Measurements from ENCODE around the gene DIS3L2. TPM values are rescaled to one million over a fixed set of nuclear protein-coding genes. Genes with fewer than 3 reads are reported as not detected.

DIS3L2 gene
- 17.0 TPM for total RNA-seq
- long read RNA-seq, partial matches to known transcripts, result 5 of 12 reads
- long read RNA-seq, other reads (novel, unspliced or antisense), result 6 of 12 reads

GRCh38 chr2:231961349-231962166 is at the start of gene DIS3L2:
DIS3L2 (plus strand) TSS chr2:231961713; CDS start chr2:232014928, 53,215 bp downstream.
- intact Hi-C loops (cut with micrococcal nuclease), result no loop called here

GRCh38 chr2:231914077-231914690 is 47.3 kb upstream of the DIS3L2 start:
- Histone ChIP-seq H3K27ac (replicated peaks) (no peak overlapping the region), H3K4me1 (peaks cover 7% of the 10 kb centered on the region), H3K27me3 (ENCODE audit: low read depth) (peaks cover 54% of the 10 kb centered on the region), H3K4me3 (no peak overlapping the region), H3K36me3 (no peaks in the 10 kb centered on the region), H3K9me3 (replicated peaks) (no peaks in the 10 kb centered on the region)
- no peak for DNase-seq
- intact Hi-C loops (cut with micrococcal nuclease), result no loop called here
- no peak for TF ChIP-seq CTCF (IDR thresholded peaks at IDR 0.05; ENCODE audit: borderline replicate concordance)

More at GRCh38 chr2:231961349-231962166, at the start of gene DIS3L2:
- H3K27me3 ChIP-seq (ENCODE audit: low read depth), result no peaks in the 10 kb centered on the region
- peak; percentile 85 for DNase-seq
- no peaks in the 10 kb centered on the region for H3K9me3 ChIP-seq (replicated peaks)
- H3K4me3 ChIP-seq, result peak within 1 kb of the TSS; percentile 98
- no peaks in the 10 kb centered on the region for H3K36me3 ChIP-seq
- TF ChIP-seq CTCF (IDR thresholded peaks at IDR 0.05; ENCODE audit: borderline replicate concordance), result no peak
- H3K27ac ChIP-seq (replicated peaks), result peak within 1 kb of the TSS; percentile 93
- peaks cover 35% of the 10 kb centered on the region for H3K4me1 ChIP-seq

- Histone ChIP-seq H3K27me3 (ENCODE audit: low read depth) (peaks cover 83% of the 10 kb centered on the region), H3K4me3 (no peak overlapping the region), H3K36me3 (no peaks in the 10 kb centered on the region), H3K27ac (replicated peaks) (no peak overlapping the region), H3K9me3 (replicated peaks) (no peaks in the 10 kb centered on the region), H3K4me1 (peaks cover 7% of the 10 kb centered on the region)
- intact Hi-C loops (cut with micrococcal nuclease), result no loop called here
- DNase-seq, result peak; percentile 46
- TF ChIP-seq CTCF (IDR thresholded peaks at IDR 0.05; ENCODE audit: borderline replicate concordance), result no peak
These were observed 44.0 kb upstream of the DIS3L2 start for GRCh38 chr2:231917280-231918066.

- TF ChIP-seq CTCF (IDR thresholded peaks at IDR 0.05; ENCODE audit: borderline replicate concordance), result no peak
- Histone ChIP-seq H3K4me3 (no peak overlapping the region), H3K36me3 (no peaks in the 10 kb centered on the region), H3K9me3 (replicated peaks) (no peaks in the 10 kb centered on the region), H3K27me3 (ENCODE audit: low read depth) (peaks cover 84% of the 10 kb centered on the region), H3K4me1 (peaks cover 7% of the 10 kb centered on the region), H3K27ac (replicated peaks) (no peak overlapping the region)
- intact Hi-C loops (cut with micrococcal nuclease), result no loop called here
- peak; percentile 14 for DNase-seq
These were observed 42.8 kb upstream of the DIS3L2 start for GRCh38 chr2:231918501-231919330.

Data from left ventricle myocardium inferior (tissue), 1 donor.